ENCODE results near the gene HMGCS2. TPM values are rescaled to one million over a fixed set of nuclear protein-coding genes. Genes with fewer than 3 reads are reported as not detected.

Gene HMGCS2
- total and polyA plus RNA-seq, 2 experiments from 2014 or later, result not detected

GRCh38 chr1:119808491-119808890, 39.8 kb upstream of the HMGCS2 start:
- no peak overlapping the region for H3K9ac ChIP-seq
- in situ Hi-C loops (cut with MboI), result no loop called here
- H3K27me3 ChIP-seq (replicated peaks; ENCODE audit: insufficient read depth), result no peaks in the 10 kb centered on the region
- no peaks in the 10 kb centered on the region for H3K36me3 ChIP-seq (ENCODE audit: low read depth)
- H3K79me2 ChIP-seq (ENCODE audit: insufficient read depth), result no peaks in the 10 kb centered on the region
- TF ChIP-seq EZH2 (IDR thresholded peaks at IDR 0.05; ENCODE audit: insufficient read depth, poor library complexity, severe bottlenecking), result no peak
- no peak for TF ChIP-seq EZH2phosphoT487 (IDR thresholded peaks at IDR 0.05; ENCODE audit: insufficient read depth, low read depth)
- H3F3A ChIP-seq (ENCODE audit: insufficient read depth), result no peaks in the 10 kb centered on the region
- no peaks in the 10 kb centered on the region for H3K9me3 ChIP-seq (ENCODE audit: low read depth)
- DNase-seq, result peak; percentile 51
- H3K9me2 ChIP-seq (ENCODE audit: insufficient read depth), result no peaks in the 10 kb centered on the region
- no peaks in the 10 kb centered on the region for H3K4me1 ChIP-seq (ENCODE audit: insufficient read depth)
- WGBS, 2 experiments (ENCODE audit: low coverage in 1 of 2, low lambda C conversion rate in 2 of 2, missing lambda C conversion rate in 2 of 2), result 34 to 35% methylated on average over 3 of the region's 3 CpGs
- no peaks in the 10 kb centered on the region for H4K20me1 ChIP-seq (ENCODE audit: insufficient read depth)
- no peak overlapping the region for H3K4me2 ChIP-seq (ENCODE audit: unreplicated experiment)
- no peak overlapping the region for H3K4me3 ChIP-seq
- H2AFZ ChIP-seq, result 0 out of 2 replicates have a peak overlapping the region, but pooled peaks have one; percentile 17
- H3K27ac ChIP-seq, result no peak overlapping the region

GRCh38 chr1:119806489-119806888, 37.8 kb upstream of the HMGCS2 start:
- WGBS, 2 experiments (ENCODE audit: low coverage in 1 of 2, low lambda C conversion rate in 2 of 2, missing lambda C conversion rate in 2 of 2), result 50 to 60% methylated on average over 4 of the region's 4 CpGs
- Histone ChIP-seq H3K4me3 (no peak overlapping the region), H3K27me3 (replicated peaks; ENCODE audit: insufficient read depth) (no peaks in the 10 kb centered on the region), H3K9me3 (ENCODE audit: low read depth) (no peaks in the 10 kb centered on the region), H3K36me3 (ENCODE audit: low read depth) (no peaks in the 10 kb centered on the region), H3F3A (ENCODE audit: insufficient read depth) (no peaks in the 10 kb centered on the region), H3K27ac (no peak overlapping the region), H3K79me2 (ENCODE audit: insufficient read depth) (no peaks in the 10 kb centered on the region), H2AFZ (no peak overlapping the region), H3K4me1 (ENCODE audit: insufficient read depth) (no peaks in the 10 kb centered on the region), H3K9ac (no peak overlapping the region), H3K9me2 (ENCODE audit: insufficient read depth) (no peaks in the 10 kb centered on the region), H3K4me2 (ENCODE audit: unreplicated experiment) (no peak overlapping the region), H4K20me1 (ENCODE audit: insufficient read depth) (no peaks in the 10 kb centered on the region)
- TF ChIP-seq EZH2 (IDR thresholded peaks at IDR 0.05; ENCODE audit: insufficient read depth, poor library complexity, severe bottlenecking) (no peak), EZH2phosphoT487 (IDR thresholded peaks at IDR 0.05; ENCODE audit: insufficient read depth, low read depth) (no peak)
- no peak for DNase-seq
- in situ Hi-C loops (cut with MboI), result no loop called here

- DNase-seq, result no peak
- no peak overlapping the region for H3K4me2 ChIP-seq (ENCODE audit: unreplicated experiment)
- no peak overlapping the region for H3K27ac ChIP-seq
- no peaks in the 10 kb centered on the region for H3K9me3 ChIP-seq (ENCODE audit: low read depth)
- no peaks in the 10 kb centered on the region for H3K4me1 ChIP-seq (ENCODE audit: insufficient read depth)
- no peaks in the 10 kb centered on the region for H3K79me2 ChIP-seq (ENCODE audit: insufficient read depth)
- no peak overlapping the region for H3K9ac ChIP-seq
- H3F3A ChIP-seq (ENCODE audit: insufficient read depth), result no peaks in the 10 kb centered on the region
- 88 to 92% methylated on average over 12 to 13 of the region's 13 CpGs for WGBS, 2 experiments (ENCODE audit: low coverage in 1 of 2, low lambda C conversion rate in 2 of 2, missing lambda C conversion rate in 2 of 2)
- no peaks in the 10 kb centered on the region for H3K36me3 ChIP-seq (ENCODE audit: low read depth)
- H3K9me2 ChIP-seq (ENCODE audit: insufficient read depth), result no peaks in the 10 kb centered on the region
- H2AFZ ChIP-seq, result no peak overlapping the region
- no peaks in the 10 kb centered on the region for H4K20me1 ChIP-seq (ENCODE audit: insufficient read depth)
- TF ChIP-seq EZH2 (IDR thresholded peaks at IDR 0.05; ENCODE audit: insufficient read depth, poor library complexity, severe bottlenecking) (no peak), EZH2phosphoT487 (IDR thresholded peaks at IDR 0.05; ENCODE audit: insufficient read depth, low read depth) (no peak)
- no peaks in the 10 kb centered on the region for H3K27me3 ChIP-seq (replicated peaks; ENCODE audit: insufficient read depth)
- in situ Hi-C loops (cut with MboI), result no loop called here
- no peak overlapping the region for H3K4me3 ChIP-seq
Observed at GRCh38 chr1:119805746-119806145, 37.0 kb upstream of the HMGCS2 start.

GRCh38 chr1:119805247-119805646, 36.5 kb upstream of the HMGCS2 start:
- WGBS, 2 experiments (ENCODE audit: low coverage in 1 of 2, low lambda C conversion rate in 2 of 2, missing lambda C conversion rate in 2 of 2), result 71 to 87% methylated on average over 8 of the region's 8 CpGs
- in situ Hi-C loops (cut with MboI), result no loop called here

More at GRCh38 chr1:119805247-119805646, 36.5 kb upstream of the HMGCS2 start:
- H3K36me3 ChIP-seq (ENCODE audit: low read depth), result no peaks in the 10 kb centered on the region
- H2AFZ ChIP-seq, result no peak overlapping the region
- no peak overlapping the region for H3K4me2 ChIP-seq (ENCODE audit: unreplicated experiment)
- no peaks in the 10 kb centered on the region for H3K9me3 ChIP-seq (ENCODE audit: low read depth)
- H3K9me2 ChIP-seq (ENCODE audit: insufficient read depth), result no peaks in the 10 kb centered on the region
- H3K79me2 ChIP-seq (ENCODE audit: insufficient read depth), result no peaks in the 10 kb centered on the region
- no peaks in the 10 kb centered on the region for H3F3A ChIP-seq (ENCODE audit: insufficient read depth)
- no peaks in the 10 kb centered on the region for H4K20me1 ChIP-seq (ENCODE audit: insufficient read depth)
- H3K9ac ChIP-seq, result no peak overlapping the region
- no peaks in the 10 kb centered on the region for H3K27me3 ChIP-seq (replicated peaks; ENCODE audit: insufficient read depth)
- no peaks in the 10 kb centered on the region for H3K4me1 ChIP-seq (ENCODE audit: insufficient read depth)
- H3K27ac ChIP-seq, result no peak overlapping the region
- no peak for TF ChIP-seq EZH2phosphoT487 (IDR thresholded peaks at IDR 0.05; ENCODE audit: insufficient read depth, low read depth)
- no peak for TF ChIP-seq EZH2 (IDR thresholded peaks at IDR 0.05; ENCODE audit: insufficient read depth, poor library complexity, severe bottlenecking)
- DNase-seq, result no peak
- H3K4me3 ChIP-seq, result no peak overlapping the region
